HUES6 (cell line): ENCODE data around the gene MATK.

ENCODE experiments used
- H3K27ac ChIP-seq: 2 replicates; pipeline ENCODE4 v1.7.0; 2013; ENCODE audit warnings: low read depth, mild to moderate bottlenecking, low read length, inconsistent platforms
- H3K27me3 ChIP-seq: 2 replicates; pipeline ENCODE4 v1.6.1; 2013; ENCODE audit warnings: low read length; ENCODE audit not compliant: control insufficient read depth, insufficient read depth
- H3K36me3 ChIP-seq: 2 replicates; pipeline ENCODE4 v1.6.1; 2013; ENCODE audit warnings: low read length; ENCODE audit not compliant: control insufficient read depth, insufficient read depth
- H3K4me1 ChIP-seq: 2 replicates; pipeline ENCODE4 v1.6.1; 2013; ENCODE audit warnings: low read length; ENCODE audit not compliant: control insufficient read depth, insufficient read depth
- H3K4me3 ChIP-seq: 2 replicates; pipeline ENCODE4 v1.5.1; 2013; ENCODE audit warnings: low read depth, low read length
- H3K9ac ChIP-seq: one replicate; pipeline ENCODE4 v1.6.1; 2013; ENCODE audit warnings: mild to moderate bottlenecking, low read length
- H3K9me3 ChIP-seq: 2 replicates; pipeline ENCODE4 v1.6.1; 2013; ENCODE audit warnings: low read depth, low read length; ENCODE audit not compliant: control insufficient read depth, insufficient read depth

The MATK gene

GRCh38 chr19:3803986-3804385, 17.8 kb upstream of the MATK start:
- no peak overlapping the region for H3K27ac ChIP-seq
- no peaks in the 10 kb centered on the region for H3K9me3 ChIP-seq
- H3K9ac ChIP-seq = no peak overlapping the region
- H3K4me1 ChIP-seq = peaks cover 3% of the 10 kb centered on the region; the same call in 1 of the 2 replicates
- H3K36me3 ChIP-seq = no peaks in the 10 kb centered on the region
- H3K27me3 ChIP-seq = peaks cover 34% of the 10 kb centered on the region
- no peak overlapping the region for H3K4me3 ChIP-seq

DNA sequence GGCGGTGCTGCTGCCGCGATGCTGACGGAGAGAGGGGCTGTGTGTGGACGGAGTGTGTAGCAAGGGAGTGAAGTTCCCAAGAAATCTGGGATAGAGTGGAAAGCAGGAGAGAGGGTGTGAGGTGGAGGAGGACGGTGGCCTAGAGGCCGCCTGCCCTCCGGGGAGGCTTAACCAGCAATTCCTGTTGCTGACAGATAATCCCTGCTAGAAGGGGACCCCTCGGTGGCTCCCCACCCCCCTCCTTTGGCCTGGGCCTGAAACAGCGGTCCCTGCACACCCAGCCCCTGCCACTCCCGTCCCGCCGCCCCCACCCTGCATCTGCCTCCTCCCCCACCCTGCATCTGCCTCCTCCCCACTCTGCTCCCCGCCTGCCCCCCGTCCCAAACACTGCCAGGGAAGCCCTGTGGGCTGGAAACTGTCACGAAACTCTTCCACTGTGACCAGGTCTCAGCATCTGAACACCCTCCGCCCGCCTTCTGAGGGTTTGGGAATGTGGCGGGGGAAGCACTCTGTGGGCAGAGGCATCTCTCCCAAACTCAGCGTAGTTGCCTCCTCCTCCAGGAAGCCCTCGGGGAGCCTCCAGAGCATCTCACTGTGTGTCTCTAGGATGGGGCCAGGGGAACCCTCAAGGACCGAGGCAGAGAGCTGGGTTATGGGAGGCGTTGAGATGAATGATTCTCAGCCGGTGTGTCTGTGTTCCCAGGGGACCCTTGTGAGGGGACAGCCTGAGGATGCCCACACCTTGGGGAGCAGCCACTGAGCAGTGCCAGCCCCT, 17.1 kb upstream of the MATK start:
- Histone ChIP-seq H3K9ac (no peak overlapping the region), H3K27ac (no peak overlapping the region), H3K9me3 (no peaks in the 10 kb centered on the region), H3K27me3 (peaks cover 34% of the 10 kb centered on the region), H3K4me3 (no peak overlapping the region), H3K4me1 (peaks cover 3% of the 10 kb centered on the region; the same call in 1 of the 2 replicates), H3K36me3 (no peaks in the 10 kb centered on the region)

DNA sequence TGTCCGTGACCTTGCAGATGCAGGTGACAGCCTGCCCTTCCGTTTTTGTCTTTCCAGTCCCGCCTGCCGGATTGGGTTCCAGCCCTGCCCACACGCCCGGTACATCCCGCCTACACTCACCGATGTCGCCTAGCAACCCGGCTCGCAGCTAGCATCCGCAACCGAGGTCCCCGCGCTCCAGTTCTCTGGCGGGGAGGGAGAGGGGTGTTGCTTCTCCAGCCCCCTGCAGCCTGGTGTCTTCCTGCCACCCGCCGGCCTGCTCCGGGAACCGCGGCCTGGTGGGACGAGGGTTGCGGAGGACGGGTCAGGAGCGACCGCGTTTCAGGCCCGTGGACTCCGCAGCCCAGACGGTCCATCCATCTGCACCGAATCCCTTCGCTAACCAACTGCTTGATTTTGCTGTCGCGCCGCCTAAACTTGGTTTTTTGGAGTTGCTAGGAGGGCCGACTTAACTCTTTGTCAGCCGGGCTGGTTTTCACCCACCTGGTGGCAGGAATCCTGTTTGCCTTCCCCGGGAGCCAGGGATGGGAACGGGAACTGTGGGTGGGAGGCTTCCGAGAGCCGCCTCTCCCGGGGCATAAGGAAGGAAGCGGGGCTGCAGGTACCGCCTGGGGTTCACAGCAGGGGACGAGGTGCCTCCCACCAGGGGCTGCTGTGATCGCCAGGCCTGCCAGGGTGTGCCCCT, 15.4 kb upstream of the MATK start:
- Histone ChIP-seq H3K27me3 (peaks cover 34% of the 10 kb centered on the region), H3K9me3 (peaks cover 4% of the 10 kb centered on the region), H3K4me3 (peak overlapping the region; percentile 57), H3K4me1 (peaks cover 3% of the 10 kb centered on the region; the same call in 1 of the 2 replicates), H3K27ac (no peak overlapping the region), H3K36me3 (no peaks in the 10 kb centered on the region), H3K9ac (no peak overlapping the region)

DNA sequence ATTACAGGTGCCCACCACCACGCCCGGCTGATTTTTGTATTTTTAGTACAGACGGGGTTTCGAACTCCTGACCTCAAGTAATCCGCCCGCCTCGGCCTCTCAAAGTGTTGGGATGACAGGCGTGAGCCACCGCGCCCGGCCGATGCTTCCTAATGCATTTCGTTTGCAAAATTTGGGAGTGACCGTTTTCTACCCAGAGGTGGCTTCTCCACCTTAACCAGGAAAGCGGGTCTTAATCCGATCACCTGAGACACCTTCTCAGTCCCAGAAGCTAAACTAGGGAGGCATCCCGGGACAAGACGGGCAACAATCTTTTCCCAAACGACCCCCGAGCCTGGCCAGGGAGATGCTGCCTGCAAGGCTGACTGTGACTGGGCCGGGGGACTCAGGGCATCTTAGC, 14.8 kb upstream of the MATK start:
- Histone ChIP-seq H3K36me3 (no peaks in the 10 kb centered on the region), H3K9ac (no peak overlapping the region), H3K4me3 (peak overlapping the region; percentile 57)

GRCh38 chr19:3798137-3798536, 12.0 kb upstream of the MATK start:
- Histone ChIP-seq H3K9me3 (peaks cover 6% of the 10 kb centered on the region), H3K27ac (no peak overlapping the region), H3K4me1 (peaks cover 3% of the 10 kb centered on the region; the same call in 1 of the 2 replicates), H3K9ac (no peak overlapping the region), H3K36me3 (no peaks in the 10 kb centered on the region), H3K4me3 (no peak overlapping the region), H3K27me3 (peaks cover 34% of the 10 kb centered on the region)

More for the DNA sequence above, 14.8 kb upstream of the MATK start:
- H3K27ac ChIP-seq = no peak overlapping the region
- H3K9me3 ChIP-seq = peaks cover 6% of the 10 kb centered on the region
- peaks cover 34% of the 10 kb centered on the region for H3K27me3 ChIP-seq
- peaks cover 3% of the 10 kb centered on the region; the same call in 1 of the 2 replicates for H3K4me1 ChIP-seq

DNA sequence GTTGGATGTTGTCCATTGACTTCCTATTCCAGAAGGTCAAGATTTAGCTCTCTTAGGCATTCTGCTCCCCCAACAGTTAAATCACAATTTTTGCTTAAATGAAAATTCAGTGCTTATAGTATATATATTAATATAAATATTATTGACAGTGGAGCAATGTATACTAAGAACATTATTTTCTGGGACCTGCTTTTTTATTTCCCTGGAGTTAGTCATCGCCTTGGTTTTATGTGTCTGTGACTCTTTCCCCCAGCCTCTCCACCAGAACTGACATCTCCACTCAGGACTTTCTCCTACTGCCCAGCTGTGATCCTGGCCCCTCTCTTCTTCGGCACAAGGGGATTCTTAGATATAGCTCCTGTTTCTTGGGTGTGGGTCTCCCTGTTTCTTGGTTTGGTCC, 10.2 kb upstream of the MATK start:
- H3K36me3 ChIP-seq = no peaks in the 10 kb centered on the region
- no peak overlapping the region for H3K27ac ChIP-seq
- peaks cover 3% of the 10 kb centered on the region; the same call in 1 of the 2 replicates for H3K4me1 ChIP-seq
- H3K27me3 ChIP-seq = peaks cover 17% of the 10 kb centered on the region
- H3K9ac ChIP-seq = no peak overlapping the region
- H3K4me3 ChIP-seq = no peak overlapping the region
- peaks cover 6% of the 10 kb centered on the region for H3K9me3 ChIP-seq

- Histone ChIP-seq H3K27ac (no peak overlapping the region), H3K36me3 (no peaks in the 10 kb centered on the region), H3K4me3 (no peak overlapping the region), H3K9me3 (peaks cover 6% of the 10 kb centered on the region), H3K4me1 (no peaks in the 10 kb centered on the region), H3K27me3 (peaks cover 11% of the 10 kb centered on the region; the same call in 1 of the 2 replicates), H3K9ac (no peak overlapping the region)
Measured at GRCh38 chr19:3793799-3794198, 7.6 kb upstream of the MATK start.

GRCh38 chr19:3792114-3792513, 5.9 kb upstream of the MATK start:
- H3K4me1 ChIP-seq = no peaks in the 10 kb centered on the region
- no peaks in the 10 kb centered on the region for H3K36me3 ChIP-seq
- peaks cover 11% of the 10 kb centered on the region; the same call in 1 of the 2 replicates for H3K27me3 ChIP-seq
- H3K4me3 ChIP-seq = no peak overlapping the region
- no peak overlapping the region for H3K27ac ChIP-seq
- H3K9me3 ChIP-seq = peaks cover 6% of the 10 kb centered on the region
- H3K9ac ChIP-seq = no peak overlapping the region

- Histone ChIP-seq H3K4me1 (no peaks in the 10 kb centered on the region), H3K9me3 (no peaks in the 10 kb centered on the region), H3K27me3 (peaks cover 21% of the 10 kb centered on the region; the same call in 1 of the 2 replicates), H3K9ac (no peak overlapping the region), H3K4me3 (no peak overlapping the region), H3K36me3 (no peaks in the 10 kb centered on the region), H3K27ac (no peak overlapping the region)
Measured at GRCh38 chr19:3790941-3791340, 4.8 kb upstream of the MATK start.

GRCh38 chr19:3790209-3790734, 4.1 kb upstream of the MATK start:
- peaks cover 27% of the 10 kb centered on the region for H3K27me3 ChIP-seq
- H3K9ac ChIP-seq = no peak overlapping the region
- H3K4me3 ChIP-seq = no peak overlapping the region
- no peak overlapping the region for H3K27ac ChIP-seq
- no peaks in the 10 kb centered on the region for H3K9me3 ChIP-seq
- no peaks in the 10 kb centered on the region for H3K4me1 ChIP-seq
- H3K36me3 ChIP-seq = no peaks in the 10 kb centered on the region
